Measurements from ENCODE around the gene SVIP. TPM values are rescaled to one million over a fixed set of nuclear protein-coding genes. Genes with fewer than 3 reads are reported as not detected.

The SVIP gene
- total and polyA plus RNA-seq, 4 donors = 2.7 to 7.2 (median 4.8) TPM

DNA sequence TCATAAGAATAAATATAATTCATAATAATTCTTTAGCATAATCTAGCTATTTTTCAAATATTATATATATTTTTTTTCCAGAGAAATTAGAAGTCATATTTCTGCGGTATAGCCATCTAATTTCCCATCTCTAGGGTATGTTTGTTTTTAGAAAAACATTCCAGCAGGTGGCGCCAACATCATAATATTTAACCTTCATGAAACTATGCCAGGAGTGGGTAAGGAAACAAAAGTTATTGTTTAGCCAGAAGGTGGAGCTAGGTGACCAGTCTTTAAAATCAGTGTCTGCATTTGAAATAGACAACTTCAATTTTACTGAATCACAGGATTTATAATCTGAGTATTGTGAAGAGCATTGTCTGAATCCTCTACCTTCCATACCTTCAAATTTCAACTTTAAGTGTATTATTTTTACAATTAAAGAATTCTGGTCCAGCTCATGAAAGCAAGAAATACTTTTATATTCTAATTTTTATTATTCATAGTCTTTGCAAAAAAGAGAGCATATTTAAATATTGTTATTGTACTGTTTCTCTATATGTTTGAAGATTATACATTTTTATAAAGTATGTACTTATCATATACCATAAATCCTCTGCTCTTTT lies 46.4 kb upstream of the SVIP start:
- H3K27me3 ChIP-seq (ENCODE audit: control insufficient read depth in 4 of 4, insufficient read depth in 4 of 4, low read length in 3 of 4) = no peaks in the 10 kb centered on the region
- no peak overlapping the region for H3K4me3 ChIP-seq (ENCODE audit: low read depth in 1 of 3, low read length in 3 of 3)
- H3K9ac ChIP-seq (ENCODE audit: low read depth in 1 of 2, low read length in 2 of 2) = no peak overlapping the region
- TF ChIP-seq, protein P1, sequence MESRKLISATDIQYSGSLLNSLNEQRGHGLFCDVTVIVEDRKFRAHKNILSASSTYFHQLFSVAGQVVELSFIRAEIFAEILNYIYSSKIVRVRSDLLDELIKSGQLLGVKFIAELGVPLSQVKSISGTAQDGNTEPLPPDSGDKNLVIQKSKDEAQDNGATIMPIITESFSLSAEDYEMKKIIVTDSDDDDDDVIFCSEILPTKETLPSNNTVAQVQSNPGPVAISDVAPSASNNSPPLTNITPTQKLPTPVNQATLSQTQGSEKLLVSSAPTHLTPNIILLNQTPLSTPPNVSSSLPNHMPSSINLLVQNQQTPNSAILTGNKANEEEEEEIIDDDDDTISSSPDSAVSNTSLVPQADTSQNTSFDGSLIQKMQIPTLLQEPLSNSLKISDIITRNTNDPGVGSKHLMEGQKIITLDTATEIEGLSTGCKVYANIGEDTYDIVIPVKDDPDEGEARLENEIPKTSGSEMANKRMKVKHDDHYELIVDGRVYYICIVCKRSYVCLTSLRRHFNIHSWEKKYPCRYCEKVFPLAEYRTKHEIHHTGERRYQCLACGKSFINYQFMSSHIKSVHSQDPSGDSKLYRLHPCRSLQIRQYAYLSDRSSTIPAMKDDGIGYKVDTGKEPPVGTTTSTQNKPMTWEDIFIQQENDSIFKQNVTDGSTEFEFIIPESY (IDR thresholded peaks at IDR 0.05) = no peak
- TF ChIP-seq, protein P2, sequence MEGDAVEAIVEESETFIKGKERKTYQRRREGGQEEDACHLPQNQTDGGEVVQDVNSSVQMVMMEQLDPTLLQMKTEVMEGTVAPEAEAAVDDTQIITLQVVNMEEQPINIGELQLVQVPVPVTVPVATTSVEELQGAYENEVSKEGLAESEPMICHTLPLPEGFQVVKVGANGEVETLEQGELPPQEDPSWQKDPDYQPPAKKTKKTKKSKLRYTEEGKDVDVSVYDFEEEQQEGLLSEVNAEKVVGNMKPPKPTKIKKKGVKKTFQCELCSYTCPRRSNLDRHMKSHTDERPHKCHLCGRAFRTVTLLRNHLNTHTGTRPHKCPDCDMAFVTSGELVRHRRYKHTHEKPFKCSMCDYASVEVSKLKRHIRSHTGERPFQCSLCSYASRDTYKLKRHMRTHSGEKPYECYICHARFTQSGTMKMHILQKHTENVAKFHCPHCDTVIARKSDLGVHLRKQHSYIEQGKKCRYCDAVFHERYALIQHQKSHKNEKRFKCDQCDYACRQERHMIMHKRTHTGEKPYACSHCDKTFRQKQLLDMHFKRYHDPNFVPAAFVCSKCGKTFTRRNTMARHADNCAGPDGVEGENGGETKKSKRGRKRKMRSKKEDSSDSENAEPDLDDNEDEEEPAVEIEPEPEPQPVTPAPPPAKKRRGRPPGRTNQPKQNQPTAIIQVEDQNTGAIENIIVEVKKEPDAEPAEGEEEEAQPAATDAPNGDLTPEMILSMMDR (IDR thresholded peaks at IDR 0.05; ENCODE audit: low read depth, low read length, missing input control) = peak; percentile 72
- TF ChIP-seq RAD21 (IDR thresholded peaks at IDR 0.05) = peak; percentile 89 to 92
- no peaks in the 10 kb centered on the region for H3K9me3 ChIP-seq (ENCODE audit: control insufficient read depth in 4 of 4, low read length in 3 of 4)
- peaks cover 0 to 3% (median 1%) of the 10 kb centered on the region in 4 donors for H3K4me1 ChIP-seq (ENCODE audit: control insufficient read depth in 4 of 4, insufficient read depth in 4 of 4, low read length in 3 of 4)
- 3% methylated on average over 2 of the region's 2 CpGs for WGBS
- H3K27ac ChIP-seq (ENCODE audit: low read depth in 1 of 2, low read length in 2 of 2) = no peak overlapping the region
- DNase-seq (ENCODE audit: low spot score) = peak; percentile 51
- no peaks in the 10 kb centered on the region for H3K36me3 ChIP-seq (ENCODE audit: control insufficient read depth in 4 of 4, insufficient read depth in 3 of 4, low read depth in 1 of 4, low read length in 3 of 4)

DNA sequence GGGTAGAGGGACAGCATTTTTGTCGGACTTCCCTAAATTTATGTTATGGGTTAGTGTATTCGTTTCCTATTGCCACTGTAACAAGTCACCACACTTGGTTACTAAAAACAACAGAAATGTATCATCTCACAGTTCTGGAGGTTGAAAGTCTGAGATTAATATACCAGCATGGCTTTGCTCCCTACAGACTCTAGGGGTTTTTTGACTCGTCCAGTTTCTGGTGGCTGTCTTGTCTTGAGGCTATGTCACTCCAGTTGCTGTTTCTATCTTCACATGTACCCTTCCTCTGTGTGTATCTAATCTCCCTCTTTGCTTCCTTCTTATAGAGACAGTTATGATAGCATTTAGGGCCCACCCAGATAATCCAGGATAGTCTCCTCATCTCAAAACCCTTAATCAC lies 39.7 kb upstream of the SVIP start:
- 90% methylated on average over 3 of the region's 3 CpGs for WGBS
- Histone ChIP-seq H3K4me3 (ENCODE audit: low read depth in 1 of 3, low read length in 3 of 3) (no peak overlapping the region), H3K27me3 (ENCODE audit: control insufficient read depth in 4 of 4, insufficient read depth in 4 of 4, low read length in 3 of 4) (no peaks in the 10 kb centered on the region), H3K27ac (ENCODE audit: low read depth in 1 of 2, low read length in 2 of 2) (no peak overlapping the region), H3K9ac (ENCODE audit: low read depth in 1 of 2, low read length in 2 of 2) (no peak overlapping the region), H3K36me3 (ENCODE audit: control insufficient read depth in 4 of 4, insufficient read depth in 3 of 4, low read depth in 1 of 4, low read length in 3 of 4) (no peaks in the 10 kb centered on the region), H3K4me1 (ENCODE audit: control insufficient read depth in 4 of 4, insufficient read depth in 4 of 4, low read length in 3 of 4) (no peaks in the 10 kb centered on the region), H3K9me3 (ENCODE audit: control insufficient read depth in 4 of 4, low read length in 3 of 4) (no peaks in the 10 kb centered on the region)
- DNase-seq (ENCODE audit: low spot score) = no peak
- TF ChIP-seq EGR1 (IDR thresholded peaks at IDR 0.05; ENCODE audit: low read depth in 2 of 2) (no peak), TAF1 (conservative IDR thresholded peaks at IDR 0.05) (no peak), NR2F2 (IDR thresholded peaks at IDR 0.05) (no peak), HNF4G (IDR thresholded peaks at IDR 0.05) (no peak), YY1 (IDR thresholded peaks at IDR 0.05) (no peak), RXRA (IDR thresholded peaks at IDR 0.05) (no peak), FOXA1 (IDR thresholded peaks at IDR 0.05) (no peak), FOXA2 (IDR thresholded peaks at IDR 0.05) (no peak)
- TF ChIP-seq, protein P3, sequence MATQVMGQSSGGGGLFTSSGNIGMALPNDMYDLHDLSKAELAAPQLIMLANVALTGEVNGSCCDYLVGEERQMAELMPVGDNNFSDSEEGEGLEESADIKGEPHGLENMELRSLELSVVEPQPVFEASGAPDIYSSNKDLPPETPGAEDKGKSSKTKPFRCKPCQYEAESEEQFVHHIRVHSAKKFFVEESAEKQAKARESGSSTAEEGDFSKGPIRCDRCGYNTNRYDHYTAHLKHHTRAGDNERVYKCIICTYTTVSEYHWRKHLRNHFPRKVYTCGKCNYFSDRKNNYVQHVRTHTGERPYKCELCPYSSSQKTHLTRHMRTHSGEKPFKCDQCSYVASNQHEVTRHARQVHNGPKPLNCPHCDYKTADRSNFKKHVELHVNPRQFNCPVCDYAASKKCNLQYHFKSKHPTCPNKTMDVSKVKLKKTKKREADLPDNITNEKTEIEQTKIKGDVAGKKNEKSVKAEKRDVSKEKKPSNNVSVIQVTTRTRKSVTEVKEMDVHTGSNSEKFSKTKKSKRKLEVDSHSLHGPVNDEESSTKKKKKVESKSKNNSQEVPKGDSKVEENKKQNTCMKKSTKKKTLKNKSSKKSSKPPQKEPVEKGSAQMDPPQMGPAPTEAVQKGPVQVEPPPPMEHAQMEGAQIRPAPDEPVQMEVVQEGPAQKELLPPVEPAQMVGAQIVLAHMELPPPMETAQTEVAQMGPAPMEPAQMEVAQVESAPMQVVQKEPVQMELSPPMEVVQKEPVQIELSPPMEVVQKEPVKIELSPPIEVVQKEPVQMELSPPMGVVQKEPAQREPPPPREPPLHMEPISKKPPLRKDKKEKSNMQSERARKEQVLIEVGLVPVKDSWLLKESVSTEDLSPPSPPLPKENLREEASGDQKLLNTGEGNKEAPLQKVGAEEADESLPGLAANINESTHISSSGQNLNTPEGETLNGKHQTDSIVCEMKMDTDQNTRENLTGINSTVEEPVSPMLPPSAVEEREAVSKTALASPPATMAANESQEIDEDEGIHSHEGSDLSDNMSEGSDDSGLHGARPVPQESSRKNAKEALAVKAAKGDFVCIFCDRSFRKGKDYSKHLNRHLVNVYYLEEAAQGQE (IDR thresholded peaks at IDR 0.05) = no peak
- TF ChIP-seq, protein P4, sequence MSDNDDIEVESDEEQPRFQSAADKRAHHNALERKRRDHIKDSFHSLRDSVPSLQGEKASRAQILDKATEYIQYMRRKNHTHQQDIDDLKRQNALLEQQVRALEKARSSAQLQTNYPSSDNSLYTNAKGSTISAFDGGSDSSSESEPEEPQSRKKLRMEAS (IDR thresholded peaks at IDR 0.05) = no peak
